ENCODE results near the gene PBXIP1. TPM values are rescaled to one million over a fixed set of nuclear protein-coding genes. Genes with fewer than 3 reads are reported as not detected.

PBXIP1 gene
- total RNA-seq, 1 donor from 2014 or later, result 23.7 TPM

DNA sequence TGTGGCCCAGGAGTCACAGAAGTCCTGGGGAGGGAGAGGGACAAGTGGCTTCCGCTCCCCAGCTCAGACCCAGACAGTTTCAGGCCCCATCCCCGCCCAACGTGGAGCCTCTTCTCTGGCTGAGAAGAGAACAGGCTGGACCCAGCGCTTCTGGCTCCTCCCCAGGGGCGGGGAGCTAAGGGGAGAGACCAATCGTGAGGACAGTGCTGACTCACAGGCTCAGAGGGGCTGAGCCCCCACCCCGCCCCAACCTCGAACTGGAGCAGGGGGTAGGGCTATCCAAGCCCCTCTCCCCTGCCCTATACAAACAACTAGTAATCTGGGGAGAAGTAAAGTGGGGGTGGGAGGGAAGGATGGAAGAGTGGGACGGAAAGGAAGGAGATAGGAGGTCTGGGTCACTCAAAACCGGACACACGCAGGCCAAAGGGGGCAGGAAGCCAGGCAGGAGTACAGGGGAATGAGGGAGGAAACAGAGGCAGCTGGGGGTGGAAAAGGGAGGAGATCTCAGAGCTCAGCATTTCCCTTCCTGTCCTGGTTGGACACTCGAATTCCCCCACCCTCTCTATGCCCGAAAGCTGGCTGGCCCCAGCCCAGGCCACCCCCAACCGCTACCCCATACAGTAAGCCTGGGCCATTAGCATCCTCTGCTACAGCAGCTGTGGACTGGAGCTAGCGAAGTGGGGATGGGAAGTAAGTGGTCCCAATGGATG, 14.9 kb upstream of the PBXIP1 start, which contains the start of gene SHC1:
SHC1 (minus strand) TSS at position 117 of the 710 bp plus-strand sequence. CDS start 221 bp downstream, outside the sequence.
- no peaks in the 10 kb centered on the region for H3K27me3 ChIP-seq (ENCODE audit: control insufficient read depth, insufficient read depth, low read length)
- H3K4me3 ChIP-seq (ENCODE audit: low read depth, low read length), result peak within 1 kb of the TSS; percentile 74
- FAIRE-seq (no peak), DNase-seq (ENCODE audit: low read depth) (peak; percentile 87)
- TF ChIP-seq, protein P1, sequence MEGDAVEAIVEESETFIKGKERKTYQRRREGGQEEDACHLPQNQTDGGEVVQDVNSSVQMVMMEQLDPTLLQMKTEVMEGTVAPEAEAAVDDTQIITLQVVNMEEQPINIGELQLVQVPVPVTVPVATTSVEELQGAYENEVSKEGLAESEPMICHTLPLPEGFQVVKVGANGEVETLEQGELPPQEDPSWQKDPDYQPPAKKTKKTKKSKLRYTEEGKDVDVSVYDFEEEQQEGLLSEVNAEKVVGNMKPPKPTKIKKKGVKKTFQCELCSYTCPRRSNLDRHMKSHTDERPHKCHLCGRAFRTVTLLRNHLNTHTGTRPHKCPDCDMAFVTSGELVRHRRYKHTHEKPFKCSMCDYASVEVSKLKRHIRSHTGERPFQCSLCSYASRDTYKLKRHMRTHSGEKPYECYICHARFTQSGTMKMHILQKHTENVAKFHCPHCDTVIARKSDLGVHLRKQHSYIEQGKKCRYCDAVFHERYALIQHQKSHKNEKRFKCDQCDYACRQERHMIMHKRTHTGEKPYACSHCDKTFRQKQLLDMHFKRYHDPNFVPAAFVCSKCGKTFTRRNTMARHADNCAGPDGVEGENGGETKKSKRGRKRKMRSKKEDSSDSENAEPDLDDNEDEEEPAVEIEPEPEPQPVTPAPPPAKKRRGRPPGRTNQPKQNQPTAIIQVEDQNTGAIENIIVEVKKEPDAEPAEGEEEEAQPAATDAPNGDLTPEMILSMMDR (IDR thresholded peaks at IDR 0.05; ENCODE audit: insufficient read depth, low read length, severe bottlenecking), result no peak
- peaks cover 29% of the 10 kb centered on the region for H3K36me3 ChIP-seq (ENCODE audit: control insufficient read depth, insufficient read depth, low read length)

DNA sequence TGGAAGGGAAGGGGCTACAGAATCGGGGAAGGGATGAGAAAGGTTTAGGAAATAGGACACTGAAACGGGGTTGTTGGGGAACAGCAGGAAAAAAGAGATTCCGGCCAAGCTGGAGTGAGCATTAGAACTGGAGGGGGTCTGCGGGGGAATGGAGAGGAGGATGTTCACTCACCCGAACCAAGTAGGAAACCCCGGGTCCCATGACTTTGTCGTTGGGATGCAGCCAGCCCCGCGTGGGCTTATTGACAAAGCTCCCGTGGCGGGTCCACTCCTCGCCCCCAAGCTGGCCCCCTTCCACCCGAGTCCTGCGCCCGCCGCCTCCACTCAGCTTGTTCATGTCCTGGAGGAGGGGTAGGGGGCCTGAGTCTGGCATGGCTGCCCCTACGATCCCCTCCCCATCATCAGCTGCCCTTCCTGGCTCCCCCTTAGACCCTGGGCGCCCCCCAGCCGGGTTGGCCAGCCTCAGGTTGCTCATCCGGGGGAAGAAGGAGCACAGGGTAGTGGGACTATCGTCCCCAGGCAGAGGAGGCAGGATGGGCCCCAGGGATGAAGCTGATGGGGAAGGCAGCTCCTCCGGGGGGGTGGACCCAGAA, 14.1 kb upstream of the PBXIP1 start:
- no peaks in the 10 kb centered on the region for H3K27me3 ChIP-seq (ENCODE audit: control insufficient read depth, insufficient read depth, low read length)
- TF ChIP-seq, protein P1 (IDR thresholded peaks at IDR 0.05; ENCODE audit: insufficient read depth, low read length, severe bottlenecking), result no peak
- FAIRE-seq (no peak), DNase-seq (ENCODE audit: low read depth) (no peak)
- peaks cover 35% of the 10 kb centered on the region for H3K36me3 ChIP-seq (ENCODE audit: control insufficient read depth, insufficient read depth, low read length)
- H3K4me3 ChIP-seq (ENCODE audit: low read depth, low read length), result peak overlapping the region; percentile 74

- FAIRE-seq, result no peak
- peak overlapping the region; percentile 74 for H3K4me3 ChIP-seq (ENCODE audit: low read depth, low read length)
- TF ChIP-seq, protein P1 (IDR thresholded peaks at IDR 0.05; ENCODE audit: insufficient read depth, low read length, severe bottlenecking), result no peak
Measured at GRCh38 chr1:154969246-154969645, 13.3 kb upstream of the PBXIP1 start.

GRCh38 chr1:154968731-154969130, 12.8 kb upstream of the PBXIP1 start:
- Histone ChIP-seq H3K36me3 (ENCODE audit: control insufficient read depth, insufficient read depth, low read length) (peaks cover 41% of the 10 kb centered on the region), H3K27me3 (ENCODE audit: control insufficient read depth, insufficient read depth, low read length) (no peaks in the 10 kb centered on the region), H3K4me3 (ENCODE audit: low read depth, low read length) (peak overlapping the region; percentile 74)
- no peak for DNase-seq (ENCODE audit: low read depth)
- no peak for FAIRE-seq
- TF ChIP-seq, protein P1 (IDR thresholded peaks at IDR 0.05; ENCODE audit: insufficient read depth, low read length, severe bottlenecking), result no peak

More at GRCh38 chr1:154969246-154969645, 13.3 kb upstream of the PBXIP1 start:
- Histone ChIP-seq H3K27me3 (ENCODE audit: control insufficient read depth, insufficient read depth, low read length) (no peaks in the 10 kb centered on the region), H3K36me3 (ENCODE audit: control insufficient read depth, insufficient read depth, low read length) (peaks cover 41% of the 10 kb centered on the region)
- no peak for DNase-seq (ENCODE audit: low read depth)

DNA sequence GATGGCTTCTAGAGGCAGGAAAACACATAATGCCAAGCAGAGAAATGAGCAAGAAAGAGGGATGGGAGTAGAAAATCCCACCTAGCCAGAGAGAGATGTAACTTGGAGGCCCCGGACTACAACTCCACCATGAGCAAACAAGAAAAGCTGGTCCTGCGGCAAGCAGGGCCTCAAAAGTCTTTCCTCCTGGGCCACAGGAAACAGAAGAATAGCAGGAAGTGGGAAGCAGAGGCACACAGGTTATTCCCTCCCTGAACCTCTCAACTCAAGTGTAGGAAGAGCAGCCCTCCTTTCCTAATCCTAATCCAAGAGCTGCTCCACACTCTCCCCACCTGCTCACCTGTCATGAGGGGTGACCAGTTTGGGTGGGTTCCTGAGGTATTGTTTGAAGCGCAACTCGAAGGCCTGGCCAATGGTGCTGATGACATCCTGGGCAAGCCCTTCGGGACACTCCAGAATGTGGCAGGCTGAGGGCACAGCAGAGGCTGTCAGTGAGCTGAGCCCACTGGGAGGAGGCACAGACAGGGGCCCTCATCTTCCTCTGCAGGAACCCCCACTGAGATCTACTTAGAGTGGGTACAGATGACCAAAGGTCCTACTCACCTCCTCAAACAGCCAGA, 11.5 kb upstream of the PBXIP1 start:
- Histone ChIP-seq H3K27me3 (ENCODE audit: control insufficient read depth, insufficient read depth, low read length) (no peaks in the 10 kb centered on the region), H3K4me3 (ENCODE audit: low read depth, low read length) (peak overlapping the region; percentile 2), H3K36me3 (ENCODE audit: control insufficient read depth, insufficient read depth, low read length) (peaks cover 43% of the 10 kb centered on the region)
- DNase-seq (ENCODE audit: low read depth), result no peak
- TF ChIP-seq, protein P1 (IDR thresholded peaks at IDR 0.05; ENCODE audit: insufficient read depth, low read length, severe bottlenecking), result no peak
- FAIRE-seq, result no peak
